GM21786 (cell line): ENCODE measurements around the gene GDF10.

ENCODE experiments used
- ATAC-seq: cut with Tn5 transposase; IDR thresholded peaks from one replicate; pipeline ENCODE4 v1.9.1; 2021; ENCODE audit not compliant: unreplicated experiment

Gene GDF10

DNA sequence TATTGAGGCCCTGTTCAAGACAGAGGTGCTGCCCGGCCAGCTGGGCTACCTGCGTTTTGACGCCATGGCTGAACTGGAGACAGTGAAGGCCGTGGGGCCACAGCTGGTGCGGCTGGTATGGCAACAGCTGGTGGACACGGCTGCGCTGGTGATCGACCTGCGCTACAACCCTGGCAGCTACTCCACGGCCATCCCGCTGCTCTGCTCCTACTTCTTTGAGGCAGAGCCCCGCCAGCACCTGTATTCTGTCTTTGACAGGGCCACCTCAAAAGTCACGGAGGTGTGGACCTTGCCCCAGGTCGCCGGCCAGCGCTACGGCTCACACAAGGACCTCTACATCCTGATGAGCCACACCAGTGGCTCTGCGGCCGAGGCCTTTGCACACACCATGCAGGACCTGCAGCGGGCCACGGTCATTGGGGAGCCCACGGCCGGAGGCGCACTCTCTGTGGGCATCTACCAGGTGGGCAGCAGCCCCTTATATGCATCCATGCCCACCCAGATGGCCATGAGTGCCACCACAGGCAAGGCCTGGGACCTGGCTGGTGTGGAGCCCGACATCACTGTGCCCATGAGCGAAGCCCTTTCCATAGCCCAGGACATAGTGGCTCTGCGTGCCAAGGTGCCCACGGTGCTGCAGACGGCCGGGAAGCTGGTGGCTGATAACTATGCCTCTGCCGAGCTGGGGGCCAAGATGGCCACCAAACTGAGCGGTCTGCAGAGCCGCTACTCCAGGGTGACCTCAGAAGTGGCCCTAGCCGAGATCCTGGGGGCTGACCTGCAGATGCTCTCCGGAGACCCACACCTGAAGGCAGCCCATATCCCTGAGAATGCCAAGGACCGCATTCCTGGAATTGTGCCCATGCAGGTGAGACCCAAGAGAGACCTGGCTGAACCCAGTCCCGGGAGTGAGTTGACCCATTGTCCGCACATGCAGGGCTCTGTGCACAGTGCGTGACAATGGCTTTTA lies 51.0 kb downstream of the GDF10 start:
- ATAC-seq, result no peak

- ATAC-seq, result no peak
These were observed 52.2 kb downstream of the GDF10 start for GRCh38 chr10:47351899-47352815.

- no peak for ATAC-seq
These were observed 53.4 kb downstream of the GDF10 start for GRCh38 chr10:47353351-47353750.

DNA sequence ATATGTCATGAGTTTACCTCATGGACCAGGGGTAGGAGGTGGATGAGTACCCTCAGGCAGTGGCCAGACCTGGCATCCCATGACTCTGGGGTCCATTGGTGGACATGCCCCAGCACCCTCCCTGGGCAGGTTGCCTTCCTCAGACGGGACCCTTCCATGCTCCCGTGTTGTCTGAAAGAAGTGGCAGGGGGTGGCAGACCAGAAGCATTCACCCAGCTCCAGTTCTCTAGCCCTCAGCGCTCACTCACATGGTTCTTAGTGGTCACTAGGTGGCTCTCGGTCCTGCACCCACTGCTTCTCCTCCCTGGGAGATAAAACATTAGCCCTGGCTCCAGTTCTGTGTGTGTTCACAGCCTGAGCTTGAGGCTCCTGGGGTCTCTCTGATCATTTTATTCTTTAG lies 54.2 kb downstream of the GDF10 start:
- ATAC-seq, result no peak

DNA sequence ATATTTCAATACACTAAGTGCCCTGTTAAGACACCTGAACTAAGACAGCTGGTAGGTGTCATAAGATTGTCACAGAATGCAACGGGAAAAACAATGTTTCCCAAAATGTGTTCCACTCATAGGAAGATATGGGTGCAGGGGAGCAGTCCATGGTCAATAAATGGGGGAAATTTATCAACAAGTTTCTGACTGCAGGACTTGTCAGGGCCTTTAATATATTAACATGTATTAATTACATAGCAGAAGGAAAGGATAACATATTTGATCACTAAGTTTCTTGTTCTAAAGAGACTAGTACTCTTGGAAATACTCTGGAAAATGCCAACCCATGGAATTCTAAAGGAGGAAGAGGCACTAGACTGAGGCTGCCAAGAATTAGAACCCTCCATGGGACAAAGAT lies 54.9 kb downstream of the GDF10 start:
- ATAC-seq, result no peak

GRCh38 chr10:47356708-47357107 lies 56.7 kb downstream of the GDF10 start:
- ATAC-seq, result no peak

GRCh38 chr10:47357131-47357582 lies 57.2 kb downstream of the GDF10 start:
- ATAC-seq, result no peak

DNA sequence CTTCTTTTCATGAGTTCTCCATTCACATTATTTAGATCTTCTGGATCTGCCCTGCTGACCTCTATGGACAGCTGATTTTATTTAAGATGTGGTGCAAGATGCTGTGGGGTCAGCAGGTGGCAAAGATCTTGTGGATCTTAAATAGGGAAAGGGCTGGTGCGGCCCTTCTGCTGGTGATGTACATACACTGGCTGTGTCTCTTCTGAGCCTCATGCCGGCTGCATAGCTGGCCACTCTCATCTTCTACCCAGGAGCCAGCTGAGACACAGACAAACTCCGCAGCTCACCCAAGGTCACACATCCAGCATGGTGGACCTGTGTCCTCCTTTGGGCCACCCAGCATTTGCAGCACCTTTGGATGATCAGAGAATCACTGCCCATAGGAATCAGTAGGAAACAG lies 57.9 kb downstream of the GDF10 start:
- no peak for ATAC-seq

GRCh38 chr10:47358457-47358856 lies 58.5 kb downstream of the GDF10 start:
- ATAC-seq, result no peak

DNA sequence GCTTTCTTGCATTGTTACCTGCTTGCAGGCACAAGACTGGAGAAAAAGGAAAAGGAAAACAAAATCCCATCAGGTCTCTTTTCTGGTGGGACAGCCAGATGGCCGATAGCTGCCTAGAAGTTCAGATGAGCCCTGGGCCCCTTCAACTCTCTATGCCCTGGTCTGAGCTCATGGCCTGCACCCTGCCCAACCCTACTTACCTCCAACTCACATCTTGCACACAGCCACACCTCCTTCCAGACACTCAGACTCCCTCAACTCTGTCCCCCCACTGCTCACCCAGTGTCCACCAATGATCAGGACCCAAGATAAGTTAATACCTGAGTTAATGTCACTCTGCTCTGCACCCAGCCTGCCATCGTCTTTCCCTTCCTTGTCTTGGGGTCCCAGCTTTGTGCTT lies 59.1 kb downstream of the GDF10 start:
- no peak for ATAC-seq

DNA sequence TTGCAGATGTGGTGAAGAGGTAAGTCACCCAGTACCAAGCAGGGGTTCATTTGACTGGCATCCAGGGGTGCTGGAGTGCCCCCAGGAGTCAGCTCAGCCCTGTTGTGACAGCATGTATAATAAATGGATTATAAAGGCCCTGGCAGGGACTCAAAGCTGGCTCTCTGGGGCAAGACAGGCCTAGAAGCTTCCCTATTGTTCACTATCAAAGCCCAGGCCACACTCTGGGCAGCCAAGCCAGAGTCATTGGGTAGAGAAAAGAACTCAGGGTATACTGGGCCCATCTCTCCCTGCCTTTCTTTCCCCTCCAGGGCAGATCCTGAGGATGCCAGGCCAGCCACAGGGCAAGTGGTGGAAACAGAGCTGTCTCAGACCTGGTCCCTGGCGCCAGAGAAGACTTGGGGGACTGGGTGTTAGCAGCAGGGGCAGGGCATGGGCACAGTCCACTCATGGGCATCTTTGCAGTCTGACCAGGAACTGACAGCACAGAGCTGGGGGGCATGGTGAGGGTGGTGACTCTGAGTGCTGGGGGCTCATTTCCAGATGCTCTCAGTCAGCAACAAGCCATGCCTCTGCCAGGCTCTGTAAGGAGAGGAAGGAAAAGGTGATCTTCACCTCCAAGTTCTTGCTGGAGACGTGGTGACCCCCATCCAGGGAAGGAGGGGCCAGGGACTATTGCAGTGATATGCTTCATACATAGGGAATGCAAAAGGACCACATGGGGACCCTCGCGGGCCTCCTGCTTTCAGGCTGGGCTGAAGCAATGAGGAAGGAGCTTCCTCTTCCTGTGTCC lies 59.8 kb downstream of the GDF10 start:
- ATAC-seq, result no peak

- ATAC-seq, result no peak
These were observed 60.5 kb downstream of the GDF10 start for GRCh38 chr10:47360419-47361040.

DNA sequence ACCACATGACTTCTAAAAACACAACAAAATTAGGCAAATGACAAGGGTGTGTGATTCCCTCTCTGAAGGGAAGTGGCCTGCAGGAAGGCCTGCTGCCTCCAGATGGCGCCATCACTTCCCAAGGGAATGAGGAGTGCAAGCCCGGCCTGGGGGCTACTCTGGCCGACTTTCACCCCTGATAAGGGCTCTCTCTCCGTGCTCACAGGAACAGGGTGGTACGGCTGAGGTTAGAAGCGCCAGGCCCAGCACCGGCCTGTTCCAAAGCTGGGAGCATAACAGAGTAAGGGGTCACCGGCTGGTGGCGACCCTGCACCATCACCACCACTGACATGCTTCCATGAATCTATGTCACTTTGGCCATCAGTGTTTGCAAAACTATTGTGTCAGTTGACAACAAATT lies 61.3 kb downstream of the GDF10 start:
- no peak for ATAC-seq

- no peak for ATAC-seq
These were observed 62.2 kb downstream of the GDF10 start for GRCh38 chr10:47362199-47362598.
